HG03175 (cell line): ENCODE data around the gene SLC38A10.

Experiments
- ATAC-seq: cut with Tn5 transposase; IDR thresholded peaks from one replicate; pipeline ENCODE4 v1.9.1; 2021; ENCODE audit warnings: mild to moderate bottlenecking, moderate library complexity; ENCODE audit not compliant: unreplicated experiment

SLC38A10 gene

DNA sequence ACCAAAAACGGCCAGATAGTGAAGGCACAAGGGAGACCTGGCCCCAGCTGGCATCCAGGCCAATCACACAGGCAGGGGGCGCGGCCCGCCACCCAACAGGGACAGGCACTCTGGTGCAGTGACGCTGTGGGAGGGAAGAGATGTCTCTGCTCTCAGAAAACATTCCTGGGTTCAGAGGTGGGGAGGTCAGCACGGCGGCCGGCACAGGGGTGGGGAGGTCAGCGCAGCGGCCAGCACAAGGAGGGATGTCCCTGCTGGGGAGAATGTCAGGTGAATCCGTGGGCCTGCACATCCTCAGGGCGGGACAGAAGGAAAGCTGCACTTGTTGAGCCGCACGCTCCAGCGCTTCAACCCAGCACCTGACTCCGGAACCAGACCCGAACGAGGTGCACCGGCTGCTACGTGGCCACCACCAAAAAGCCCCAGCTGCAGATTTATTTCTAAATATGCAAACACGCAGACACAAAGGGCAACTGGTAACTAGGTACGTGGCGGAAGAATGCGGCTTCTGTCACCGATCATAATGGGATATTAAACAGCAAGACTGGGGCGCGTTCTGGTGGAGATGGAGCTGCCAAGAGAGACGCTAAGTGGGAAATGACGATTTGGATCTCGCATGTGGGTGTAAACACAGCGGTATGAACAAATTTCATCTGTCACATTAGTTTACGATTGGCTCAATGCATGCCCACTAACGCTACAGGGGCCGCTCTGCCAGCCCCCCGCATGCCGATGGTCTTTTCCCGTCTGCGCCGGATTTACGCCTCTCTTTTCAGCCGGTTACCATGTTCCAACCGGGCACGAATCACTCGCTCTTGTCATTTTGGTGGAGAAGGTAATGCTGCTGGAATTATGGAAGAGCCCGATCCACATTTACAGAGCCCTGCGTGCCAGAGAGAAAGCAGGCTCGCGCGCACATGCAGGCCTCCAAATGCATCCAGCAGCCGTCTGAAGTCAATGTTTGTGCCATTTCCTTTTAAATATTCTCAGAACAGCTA lies 15.5 kb downstream of the SLC38A10 start:
- ATAC-seq, result no peak

DNA sequence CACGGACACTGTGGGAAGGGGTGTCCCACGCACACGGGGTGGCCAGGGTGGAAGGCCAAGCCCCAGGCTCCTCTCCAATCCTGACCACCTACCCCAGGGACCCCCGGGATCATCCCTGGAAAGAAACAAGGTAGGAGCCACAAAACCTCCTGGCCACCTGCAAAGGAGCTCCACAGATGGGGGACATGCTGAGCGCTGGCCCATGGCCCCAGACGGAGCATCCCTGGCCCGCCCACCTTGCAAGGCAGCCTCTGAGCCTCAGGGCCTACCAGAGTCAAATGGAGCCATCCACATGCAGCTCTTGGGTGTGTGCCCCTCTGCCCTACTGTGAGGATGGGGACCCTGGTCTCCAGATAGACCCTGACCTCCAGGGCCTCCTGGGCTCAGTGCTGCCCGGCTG lies 16.3 kb downstream of the SLC38A10 start:
- ATAC-seq, result no peak

DNA sequence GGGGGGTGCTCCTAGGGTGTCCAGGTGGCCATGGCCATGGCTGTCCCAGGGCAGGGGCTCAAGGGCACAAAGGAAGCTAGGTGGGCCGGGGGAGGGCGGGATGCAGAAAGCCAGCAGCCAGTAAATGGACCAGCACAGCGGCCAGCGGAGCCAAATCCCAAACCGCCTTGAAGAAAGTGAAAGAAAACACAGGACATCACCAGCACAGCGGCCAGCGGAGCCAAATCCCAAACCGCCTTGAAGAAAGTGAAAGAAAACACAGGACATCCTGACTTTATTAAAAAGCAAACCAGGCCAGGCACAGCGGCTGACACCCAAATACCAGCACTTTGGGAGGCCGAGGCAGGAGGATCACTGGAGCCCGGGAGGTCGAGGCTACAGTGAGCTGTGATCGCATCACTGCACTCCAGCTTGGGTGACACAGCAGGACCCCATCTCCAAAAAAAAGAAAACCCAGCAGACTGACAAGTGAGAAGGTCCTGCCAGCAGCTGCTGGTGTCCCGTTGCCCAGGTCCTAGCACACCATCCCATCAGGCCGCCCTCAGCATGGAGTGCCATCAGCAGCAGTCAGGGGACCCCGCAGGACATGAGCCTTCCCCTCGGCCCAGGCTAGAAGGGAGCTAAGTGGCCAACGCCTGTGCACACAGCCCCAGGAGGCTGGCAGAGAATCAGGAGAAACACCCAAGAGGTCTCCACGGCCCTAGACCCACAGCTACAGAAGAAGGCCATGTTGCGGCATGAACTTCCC lies 17.0 kb downstream of the SLC38A10 start:
- ATAC-seq, result no peak

DNA sequence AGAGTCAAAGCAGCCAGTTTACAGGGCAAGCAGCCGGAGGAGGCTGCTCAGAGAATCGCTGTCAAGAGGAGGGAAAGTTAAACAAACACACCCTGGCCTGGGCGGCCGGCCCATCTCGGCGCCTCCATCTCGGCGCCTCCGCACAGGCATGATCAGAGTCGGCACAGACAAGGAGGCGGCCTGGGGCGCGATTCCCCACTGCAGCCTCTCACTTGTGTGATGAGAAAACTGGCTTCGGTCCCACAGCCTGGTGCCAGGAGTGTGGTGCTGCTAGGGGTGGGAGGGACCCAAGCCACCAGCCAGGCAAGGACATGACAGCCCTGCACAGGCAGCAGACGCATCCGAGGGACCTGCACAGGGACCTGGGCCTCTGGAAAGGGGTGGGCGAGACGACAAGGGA lies 17.7 kb downstream of the SLC38A10 start:
- ATAC-seq, result no peak

DNA sequence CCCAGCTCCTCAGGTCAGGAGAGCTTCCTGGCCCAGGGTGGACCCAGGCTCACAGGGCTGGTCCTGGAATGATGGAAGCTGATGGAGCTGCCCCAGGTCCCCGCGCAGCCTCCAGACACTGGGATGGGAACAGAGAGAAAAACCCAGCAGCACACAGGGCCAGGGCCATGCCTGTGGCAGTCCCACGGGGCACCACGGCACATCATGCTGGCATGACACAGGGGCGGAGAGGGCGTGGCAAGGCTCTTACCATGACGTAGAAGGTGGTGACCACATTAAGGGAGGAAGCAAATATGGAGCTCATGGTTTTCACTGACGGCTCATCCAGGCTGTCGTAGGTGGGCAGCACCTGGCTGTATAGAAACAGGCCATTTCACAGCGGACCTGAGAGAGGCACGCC lies 18.3 kb downstream of the SLC38A10 start:
- no peak for ATAC-seq

DNA sequence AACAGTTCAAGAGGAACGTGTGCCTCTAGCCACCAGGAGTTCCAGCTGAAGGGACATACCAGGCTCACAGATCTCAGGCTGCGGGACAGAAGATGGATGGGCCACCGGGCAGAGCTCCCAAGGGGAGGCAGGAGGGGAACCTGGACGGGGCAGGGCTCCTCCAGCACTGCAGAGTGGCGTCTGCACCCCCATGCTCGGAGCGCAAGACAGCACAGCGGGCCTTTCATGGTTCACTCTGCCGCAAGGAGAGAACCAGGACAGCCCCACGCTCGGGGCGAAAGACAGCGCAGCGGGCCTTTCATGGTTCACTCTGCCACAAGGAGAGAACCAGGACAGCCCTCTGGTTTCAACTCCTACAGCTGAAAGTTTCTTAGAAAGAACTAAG lies 20.6 kb downstream of the SLC38A10 start:
- ATAC-seq, result no peak

DNA sequence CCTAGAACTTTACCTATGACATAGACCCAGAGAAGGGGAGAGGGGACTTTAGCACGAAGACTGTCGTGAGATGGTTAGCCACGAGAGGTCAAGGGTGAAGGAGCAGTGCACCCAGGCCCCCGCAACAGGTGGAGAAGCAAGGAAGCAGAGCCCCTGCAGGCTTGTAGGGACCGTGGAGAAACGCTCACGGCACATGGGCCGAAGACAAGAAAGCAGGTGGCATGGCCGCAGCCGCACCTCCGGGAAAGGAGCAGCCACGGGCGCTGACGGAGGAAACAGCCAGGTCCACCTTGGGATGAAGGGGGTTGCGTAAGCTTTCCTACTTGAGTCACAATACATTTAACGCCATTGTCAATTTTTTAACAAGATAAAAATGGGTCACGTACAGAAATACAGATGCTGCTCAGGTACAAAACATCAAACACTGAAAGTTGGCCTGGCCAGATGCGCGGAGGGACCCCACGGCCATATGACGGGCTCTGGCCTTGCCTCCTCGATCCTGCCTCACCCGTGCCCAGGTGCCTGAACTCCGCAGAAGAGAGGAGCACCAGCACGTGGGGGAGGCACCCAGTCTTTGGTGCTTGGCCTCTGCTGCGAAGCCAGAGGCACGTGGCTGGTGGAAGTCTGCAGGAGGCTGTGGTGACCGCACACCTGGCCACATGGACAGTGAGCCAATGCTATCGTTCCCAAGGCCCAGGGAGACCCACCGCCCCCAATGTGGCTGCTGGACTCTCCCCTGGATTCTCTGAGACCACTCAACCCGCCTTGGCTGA lies 21.2 kb downstream of the SLC38A10 start:
- no peak for ATAC-seq

DNA sequence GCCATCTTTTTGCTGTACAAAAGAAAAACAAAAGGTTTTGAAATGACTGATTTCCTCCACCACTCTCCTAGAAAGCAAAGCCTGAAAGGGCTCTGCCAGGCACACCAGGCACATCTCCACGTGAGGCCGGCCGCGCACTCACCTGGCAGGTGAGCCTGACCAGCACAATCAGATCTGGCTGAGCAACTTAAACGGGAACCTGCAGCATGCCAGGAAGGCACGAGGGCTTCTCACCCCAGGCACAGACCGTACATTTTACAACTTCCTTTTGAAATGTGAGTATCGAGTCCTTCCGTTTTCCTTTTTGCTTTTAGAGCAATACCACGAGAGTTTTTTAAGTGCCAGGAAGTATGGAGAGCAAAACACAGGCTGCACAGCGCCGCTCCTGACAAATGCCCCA lies 22.5 kb downstream of the SLC38A10 start:
- ATAC-seq, result no peak

DNA sequence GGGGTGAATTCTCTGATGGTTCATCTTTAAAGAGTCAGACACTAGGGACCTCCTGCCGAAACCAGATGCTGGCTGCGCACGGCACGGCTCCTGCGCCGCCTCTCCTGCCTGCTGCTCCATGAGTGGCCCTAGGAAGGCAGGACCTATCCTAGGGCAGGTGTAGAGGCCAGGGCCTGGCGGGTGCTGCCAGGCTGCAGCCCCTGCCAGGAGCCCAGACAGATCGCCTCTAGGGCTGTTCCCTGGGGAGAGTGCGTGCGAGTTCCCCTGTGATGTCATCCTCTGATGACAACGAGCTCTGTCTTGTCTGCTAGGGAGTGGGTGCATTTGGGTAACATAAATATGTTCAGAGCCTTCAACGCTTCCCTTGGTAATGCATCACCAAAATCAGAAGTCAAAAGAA lies 23.9 kb downstream of the SLC38A10 start:
- no peak for ATAC-seq

DNA sequence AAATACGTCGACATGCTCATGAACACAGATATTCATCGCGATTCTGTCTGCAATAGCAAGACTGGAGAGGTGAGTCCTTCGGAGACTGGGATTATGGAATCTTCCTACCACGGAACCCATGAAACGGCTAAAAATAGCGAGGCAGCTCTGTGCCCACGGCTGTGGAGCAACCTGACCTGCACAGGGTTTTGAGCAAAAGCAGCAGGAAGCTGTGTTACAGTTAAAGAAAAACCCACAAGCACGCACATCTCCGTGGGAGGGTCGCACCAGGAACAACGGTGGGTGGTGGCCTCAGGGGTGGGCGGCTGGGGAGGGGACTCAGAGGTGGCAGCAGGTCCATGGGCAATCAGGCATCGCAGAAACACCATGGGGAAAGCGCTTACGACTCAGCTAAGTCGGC lies 24.8 kb downstream of the SLC38A10 start:
- ATAC-seq, result no peak

DNA sequence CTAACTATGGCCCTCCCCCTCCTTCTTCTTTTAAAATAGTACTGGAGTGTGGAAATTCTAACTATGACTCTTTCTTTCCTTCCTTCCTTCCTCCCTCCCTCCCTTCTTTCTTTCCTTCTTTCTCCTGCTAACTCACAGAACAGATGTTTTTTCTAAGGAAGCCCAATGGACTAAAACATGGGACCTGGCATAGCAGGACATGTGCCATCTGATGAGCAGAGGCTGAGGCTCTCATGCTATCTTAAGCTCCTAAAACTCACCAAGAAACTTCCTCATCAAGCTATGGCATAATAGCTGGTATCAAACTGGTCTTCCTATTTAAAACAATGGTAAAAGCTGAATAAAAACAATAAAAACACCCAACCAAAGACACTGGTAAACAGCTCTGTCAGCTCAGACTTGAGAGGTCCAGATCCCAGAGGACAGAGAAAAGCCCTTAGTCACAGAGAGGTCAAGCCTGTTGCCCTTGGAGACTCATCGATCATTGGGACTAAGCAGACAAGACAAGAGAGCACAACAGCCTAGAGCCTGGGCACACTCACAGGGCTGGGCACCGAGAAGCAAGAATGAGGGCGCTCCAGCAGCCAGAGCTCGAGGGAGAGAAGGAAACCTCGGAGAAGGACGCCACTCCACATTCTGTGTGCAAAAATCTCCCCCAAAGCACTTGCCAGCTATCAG lies 27.6 kb downstream of the SLC38A10 start:
- no peak for ATAC-seq

DNA sequence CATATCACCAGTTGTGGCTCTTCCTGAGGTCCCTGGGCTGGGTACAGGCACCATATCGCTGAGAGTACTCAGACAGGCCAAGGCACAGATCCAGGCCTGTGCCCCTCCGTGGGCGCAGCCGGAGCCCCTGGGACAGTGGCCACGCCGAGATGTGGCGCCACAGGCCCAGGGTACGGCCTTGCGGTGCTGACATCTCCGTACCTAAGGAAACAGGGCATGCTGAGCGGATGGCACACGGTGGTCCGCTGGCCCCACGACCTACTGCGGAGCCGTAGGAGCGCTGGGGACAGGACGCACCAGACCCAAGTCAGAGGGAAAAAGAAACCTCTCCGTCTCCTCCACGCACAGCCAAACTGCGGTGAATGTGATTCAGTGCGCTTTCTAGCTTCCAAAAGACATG lies 29.5 kb downstream of the SLC38A10 start:
- ATAC-seq, result no peak

DNA sequence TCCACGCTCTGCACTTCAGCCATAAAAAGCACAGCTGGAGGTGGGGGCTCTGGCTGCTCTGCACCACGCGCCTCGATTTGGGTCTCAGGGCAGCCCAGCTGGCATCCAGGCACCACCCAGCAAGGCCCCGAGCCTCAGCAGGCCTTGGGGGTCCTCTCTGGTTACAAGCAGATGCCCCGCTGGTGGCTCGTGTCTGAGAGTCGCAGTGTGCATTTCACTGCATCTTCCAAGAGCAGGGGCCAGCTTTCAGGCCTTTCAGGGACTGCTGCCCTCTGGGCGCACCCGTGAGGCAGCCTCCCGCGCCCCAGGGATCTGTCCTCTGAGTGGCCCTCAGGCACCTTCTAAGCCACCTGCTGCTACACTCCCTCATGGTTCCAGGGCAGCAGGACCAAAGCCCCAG lies 30.5 kb downstream of the SLC38A10 start:
- ATAC-seq, result no peak

DNA sequence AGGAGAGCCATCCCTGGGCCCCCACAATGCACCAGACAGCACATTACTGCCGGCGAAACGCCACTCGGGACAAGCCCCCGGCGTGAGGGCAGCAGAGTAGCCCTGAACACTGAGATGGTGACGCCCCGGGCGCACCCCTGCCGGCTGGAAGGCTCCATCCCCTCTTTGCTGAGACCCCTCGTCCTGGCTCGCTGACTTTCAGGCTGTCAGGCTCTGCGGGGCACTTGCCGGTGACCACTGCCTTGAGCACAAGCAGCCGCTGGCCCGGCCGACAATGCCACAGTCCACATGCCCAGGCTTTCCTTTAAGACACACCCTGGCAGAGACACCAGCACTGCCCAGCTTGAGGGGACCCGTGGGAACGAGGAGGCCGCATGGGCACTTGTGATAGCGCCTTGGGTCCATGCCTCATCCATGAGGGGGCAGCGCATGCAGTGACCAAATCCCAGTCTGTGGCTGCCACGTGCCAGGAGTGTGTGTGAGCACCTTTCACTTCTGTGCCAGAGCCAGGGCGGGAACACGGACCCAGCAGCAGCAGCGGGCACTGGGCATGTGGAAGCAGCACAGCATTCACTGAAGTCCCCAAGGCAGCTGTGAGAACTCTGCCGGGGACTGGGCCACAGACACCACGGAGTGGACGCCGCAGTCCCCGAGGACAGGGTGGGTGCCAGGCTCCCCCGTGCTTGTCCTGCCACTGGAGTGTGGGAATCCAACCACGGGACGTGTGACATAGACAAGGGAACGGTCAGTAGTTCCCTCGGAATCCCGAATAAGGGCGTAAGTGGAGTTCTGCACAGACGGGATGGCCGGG lies 31.5 kb downstream of the SLC38A10 start:
- no peak for ATAC-seq

DNA sequence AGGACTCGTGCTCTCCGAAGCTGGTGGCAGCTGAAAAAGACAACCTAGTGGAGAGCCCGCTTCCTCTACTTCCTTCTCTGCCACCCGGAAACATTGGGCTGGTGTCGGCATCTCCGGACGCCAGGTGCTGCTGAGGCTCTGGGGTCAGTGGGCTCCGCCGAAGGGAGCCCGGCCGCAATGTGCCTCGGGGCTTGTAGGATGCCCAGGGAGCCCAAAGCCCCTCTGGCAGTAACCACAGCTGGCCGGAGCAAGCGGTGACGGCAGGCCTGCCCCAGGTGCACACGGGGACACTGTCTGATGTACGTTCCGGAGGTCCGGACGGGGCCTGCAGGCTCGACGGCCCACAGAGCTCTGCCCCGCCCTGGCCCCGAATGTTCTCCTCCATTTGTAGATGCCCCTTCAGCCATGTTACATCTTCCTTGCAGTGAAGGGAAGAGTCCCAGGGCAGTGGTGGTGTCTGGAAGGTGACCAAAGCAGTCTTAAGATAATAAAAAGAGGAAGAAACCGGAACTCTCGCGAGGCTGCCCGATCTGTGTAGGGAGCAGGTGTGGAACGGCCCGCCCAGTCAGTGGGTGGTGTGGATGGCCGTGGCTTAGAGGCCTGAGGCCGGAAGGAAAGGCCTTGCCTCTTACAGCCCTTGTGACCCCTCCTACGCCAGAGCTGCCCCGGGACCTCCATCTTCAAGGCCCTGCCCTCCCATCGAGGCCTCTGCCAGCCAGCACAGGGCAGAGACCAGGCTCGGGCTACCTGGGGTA lies 33.3 kb downstream of the SLC38A10 start:
- ATAC-seq, result no peak

DNA sequence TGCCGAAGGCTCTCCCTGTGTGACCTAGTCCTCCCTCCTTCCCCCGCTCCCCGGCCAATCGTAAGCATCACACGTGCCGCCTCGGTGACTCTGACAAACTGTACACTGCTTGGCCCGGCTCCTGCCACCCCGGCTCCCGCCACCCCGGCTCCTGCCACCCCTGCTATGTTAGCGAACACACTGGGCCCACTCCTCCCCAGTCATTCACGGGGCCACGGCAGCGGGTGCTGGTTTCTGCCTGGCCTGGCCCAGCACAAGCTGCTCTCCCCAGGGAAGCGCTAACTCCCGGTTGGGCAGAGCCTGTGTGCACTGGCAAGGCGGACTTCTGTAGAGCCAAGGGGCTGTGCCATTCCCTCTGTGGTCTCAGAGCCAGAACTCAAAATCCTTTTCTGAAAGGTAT lies 34.0 kb downstream of the SLC38A10 start:
- ATAC-seq, result no peak

DNA sequence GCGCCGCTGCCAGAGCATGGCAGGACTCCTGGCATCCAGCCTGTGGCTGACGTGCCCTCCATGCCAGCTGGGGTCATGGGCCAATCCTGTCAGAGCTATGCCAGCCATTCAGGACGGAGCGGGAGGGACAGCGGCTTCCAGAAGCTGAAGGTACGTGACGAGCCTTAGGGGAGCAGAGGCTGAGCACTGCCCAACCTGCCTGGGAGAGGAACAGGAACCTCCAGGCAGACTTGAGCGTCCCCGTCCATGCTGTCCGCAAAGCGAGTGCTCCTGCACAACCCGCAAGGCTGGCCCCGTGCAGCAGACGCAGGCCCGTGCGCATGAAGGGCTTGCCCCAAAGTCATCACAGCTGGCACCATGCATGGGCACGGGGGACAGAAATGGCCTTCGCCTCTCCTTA lies 34.5 kb downstream of the SLC38A10 start:
- ATAC-seq, result no peak

DNA sequence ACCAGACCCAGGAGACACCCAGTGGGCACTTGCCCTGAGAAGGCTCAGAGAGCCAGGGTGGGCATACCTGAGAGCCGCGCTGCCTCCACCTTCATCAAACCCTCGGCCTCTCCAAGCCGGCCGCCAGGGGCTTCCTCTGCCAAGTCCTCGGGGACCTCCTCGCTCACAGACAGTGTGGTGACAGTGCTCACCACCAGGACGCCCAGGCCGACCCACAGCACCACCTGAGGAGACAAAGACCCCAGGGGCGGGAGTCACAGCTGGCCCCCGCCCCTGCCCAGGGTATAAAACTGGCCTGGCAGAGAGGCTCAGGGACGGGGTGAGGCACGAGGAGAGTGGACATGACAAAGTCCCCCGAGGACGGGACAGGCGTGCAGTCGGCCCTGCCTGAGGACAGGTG lies 34.9 kb downstream of the SLC38A10 start:
- ATAC-seq, result no peak

DNA sequence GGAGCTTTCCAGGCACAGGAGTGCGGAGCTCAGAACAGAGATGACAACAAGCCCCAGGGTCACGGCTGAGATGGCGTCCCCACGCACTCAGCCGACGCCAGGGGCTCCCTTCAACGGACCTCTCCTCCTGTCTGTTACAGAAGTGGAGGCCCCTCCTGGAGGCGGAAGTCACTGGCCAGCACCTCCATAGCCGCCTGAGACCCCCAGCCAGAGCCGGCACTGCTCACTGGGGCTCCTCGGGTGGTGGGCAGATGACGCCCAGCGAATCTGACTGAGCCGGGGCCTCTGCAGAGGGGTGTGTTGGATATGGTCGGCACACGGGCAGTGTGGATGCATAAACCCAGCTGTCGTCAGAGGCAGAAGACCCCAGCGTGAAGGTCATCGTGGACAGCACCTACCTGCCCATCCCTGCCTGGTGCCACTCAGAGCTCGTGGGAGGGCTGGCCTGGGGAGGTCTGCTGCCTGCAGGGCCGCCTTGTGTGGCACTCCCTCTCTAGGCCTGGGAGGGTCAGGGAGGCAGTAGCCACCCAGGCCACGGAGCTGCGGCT lies 36.0 kb downstream of the SLC38A10 start:
- no peak for ATAC-seq
